ENCODE results near the gene MPV17.
"Not testable (repeated sequence)": the region's sequence is repeated elsewhere in the genome, so short reads cannot be mapped to it uniquely, and the experiment has no call there.

Gene MPV17

DNA sequence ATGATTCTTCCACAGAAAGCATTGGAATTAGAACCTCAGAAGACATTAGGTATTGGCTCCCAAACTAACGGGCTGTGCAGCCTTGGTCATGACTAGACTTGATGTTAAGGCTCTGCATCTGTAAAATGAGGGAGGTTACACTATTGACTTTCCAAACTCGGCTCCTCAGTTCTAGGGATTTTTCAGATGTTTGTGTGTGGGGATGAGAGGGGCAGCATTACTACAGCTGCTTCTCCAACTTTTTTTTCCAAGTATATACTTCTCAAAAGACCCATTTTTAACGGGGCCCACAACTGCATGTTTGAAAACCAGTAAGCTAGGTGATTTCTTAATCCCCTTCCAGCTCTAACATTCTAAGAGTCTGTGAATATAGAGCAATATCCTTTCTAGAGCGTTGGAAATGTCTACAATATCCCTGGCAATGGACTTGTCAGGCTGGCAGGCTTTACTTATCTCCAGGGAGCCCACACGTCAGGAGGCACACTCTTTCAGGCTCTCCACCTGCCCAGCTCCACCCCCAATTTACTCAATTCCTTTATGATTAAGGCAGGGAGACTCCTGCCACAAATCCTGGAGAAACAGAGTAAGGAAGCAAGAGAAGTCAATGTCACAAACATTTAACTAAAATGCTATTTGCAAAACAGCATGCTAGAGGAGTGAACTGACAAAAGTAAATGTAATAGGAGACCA lies 844 bp upstream of the MPV17 start:
- in situ Hi-C loops (cut with MboI; ENCODE audit: low sequenced_read_pairs) = no loop called here

DNA sequence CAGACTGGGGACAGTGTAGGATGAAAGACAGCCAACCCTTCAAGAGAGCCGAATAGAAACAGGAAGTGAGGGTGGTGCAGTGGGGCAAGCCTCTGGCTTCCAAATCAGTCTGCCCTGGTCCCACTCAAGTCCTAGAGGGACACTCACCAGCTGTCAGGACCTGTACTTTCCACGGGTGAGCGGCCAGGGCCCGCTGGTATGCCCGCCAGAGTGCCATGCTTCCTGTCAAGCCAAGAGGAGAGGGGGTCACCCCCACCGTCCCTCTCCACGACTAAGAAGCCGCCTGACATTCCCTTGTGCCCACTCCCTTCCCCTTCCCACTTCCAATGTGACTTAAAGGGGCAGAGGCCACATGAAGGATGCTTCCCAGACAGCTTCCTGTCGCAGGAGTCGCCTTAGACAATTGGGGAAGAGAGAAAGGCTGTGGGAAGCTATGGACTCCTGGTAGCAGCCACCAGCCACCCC lies 564 bp downstream of the MPV17 start:
- in situ Hi-C loops (cut with MboI; ENCODE audit: low sequenced_read_pairs) = no loop called here

DNA sequence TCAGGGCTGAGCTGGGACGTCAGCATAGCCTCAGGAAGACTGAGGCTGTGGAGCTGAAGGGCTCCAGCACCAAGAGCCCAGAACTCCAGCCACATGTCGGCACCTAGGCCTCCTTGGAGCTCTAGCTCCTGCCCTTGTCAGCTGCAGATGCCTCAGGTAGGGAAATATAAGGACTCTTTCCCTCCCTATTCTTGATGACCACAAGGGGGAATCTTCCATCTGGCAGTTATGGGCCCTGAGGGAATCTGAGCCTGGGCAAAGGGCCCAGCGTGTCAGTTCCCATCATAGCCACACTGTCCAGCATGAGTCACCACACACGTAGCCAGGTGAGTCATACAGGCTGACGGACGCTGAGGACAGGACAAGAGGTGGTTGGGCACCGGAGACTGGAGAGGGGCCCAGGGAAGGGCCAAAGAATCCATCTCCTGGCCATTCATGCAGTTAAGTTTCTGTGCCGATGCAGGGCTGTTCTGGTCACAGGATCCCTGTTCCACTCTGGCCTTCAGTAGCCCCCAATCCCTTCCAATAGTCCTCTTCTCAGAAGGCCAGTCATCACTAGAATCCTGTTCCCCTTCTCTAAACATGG lies 1.8 kb downstream of the MPV17 start:
- in situ Hi-C loops (cut with MboI; ENCODE audit: low sequenced_read_pairs) = no loop called here

- in situ Hi-C loops (cut with MboI; ENCODE audit: low sequenced_read_pairs) = not testable (repeated sequence)
Measured at GRCh38 chr2:27319839-27320238, 3.1 kb downstream of the MPV17 start.

- in situ Hi-C loops (cut with MboI; ENCODE audit: low sequenced_read_pairs) = no loop called here
Measured at GRCh38 chr2:27316655-27317412, 6.1 kb downstream of the MPV17 start.

DNA sequence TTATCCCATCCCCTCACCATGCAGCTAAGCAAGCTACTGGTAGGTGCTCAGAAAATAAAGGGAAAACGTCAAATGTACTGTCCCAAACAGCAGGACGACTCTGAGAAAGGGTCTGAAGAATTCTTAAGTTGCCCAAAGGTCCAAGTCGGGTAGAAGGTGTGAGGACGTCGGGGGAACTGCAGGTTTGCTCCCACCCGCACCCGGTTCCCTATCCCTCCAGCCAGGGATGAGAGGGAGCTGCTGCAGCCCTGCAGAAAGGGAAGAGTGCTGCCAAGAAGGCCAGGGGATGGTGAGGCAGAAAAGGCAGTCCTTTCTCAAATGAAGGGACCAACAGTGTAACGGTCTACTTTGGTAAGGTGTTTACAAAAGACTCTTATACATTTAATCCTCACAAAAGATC lies 7.8 kb downstream of the MPV17 start:
- in situ Hi-C loops (cut with MboI; ENCODE audit: low sequenced_read_pairs) = no loop called here

GRCh38 chr2:27314709-27315108 lies 8.2 kb downstream of the MPV17 start:
- in situ Hi-C loops (cut with MboI; ENCODE audit: low sequenced_read_pairs) = no loop called here

DNA sequence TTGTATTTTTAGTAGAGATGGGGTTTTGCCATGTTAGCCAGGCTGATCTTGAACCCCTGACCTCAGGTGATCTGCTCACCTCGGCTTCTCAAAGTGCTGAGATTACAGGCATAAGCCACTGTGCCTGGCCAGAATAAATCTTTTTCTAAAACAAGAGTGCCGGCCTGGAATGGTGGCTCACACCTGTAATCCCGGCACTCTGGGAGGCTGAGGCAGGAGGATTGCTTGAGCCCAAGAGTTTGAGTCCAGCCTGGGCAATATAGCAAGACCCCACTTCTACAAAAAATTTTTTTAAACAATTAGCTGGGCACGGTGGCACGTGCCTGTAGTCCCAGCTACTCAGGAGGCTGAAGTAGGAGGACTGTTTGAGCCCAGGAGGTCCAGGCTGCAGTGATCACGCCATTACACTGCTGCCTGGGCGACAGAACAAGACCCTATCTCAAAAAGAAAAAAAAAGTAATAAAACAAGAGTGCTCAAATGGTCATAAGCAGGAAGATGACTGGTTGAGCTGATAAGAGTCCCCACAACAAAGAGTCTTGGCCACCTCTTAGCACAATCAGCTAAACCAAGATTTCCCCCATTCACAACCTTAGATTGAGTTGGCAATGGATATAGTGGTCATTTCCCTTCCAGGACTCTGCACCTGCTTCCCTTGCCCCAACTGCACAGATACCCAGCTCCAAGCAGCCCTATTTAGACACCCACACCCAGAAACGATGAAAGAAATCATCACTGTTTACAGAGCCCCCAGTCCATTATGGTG lies 8.8 kb downstream of the MPV17 start:
- in situ Hi-C loops (cut with MboI; ENCODE audit: low sequenced_read_pairs) = no loop called here

- in situ Hi-C loops (cut with MboI; ENCODE audit: low sequenced_read_pairs) = no loop called here
Measured at GRCh38 chr2:27312152-27312551, 10.7 kb downstream of the MPV17 start.

- in situ Hi-C loops (cut with MboI; ENCODE audit: low sequenced_read_pairs) = no loop called here
Measured at GRCh38 chr2:27309651-27310050, 13.2 kb downstream of the MPV17 start.

DNA sequence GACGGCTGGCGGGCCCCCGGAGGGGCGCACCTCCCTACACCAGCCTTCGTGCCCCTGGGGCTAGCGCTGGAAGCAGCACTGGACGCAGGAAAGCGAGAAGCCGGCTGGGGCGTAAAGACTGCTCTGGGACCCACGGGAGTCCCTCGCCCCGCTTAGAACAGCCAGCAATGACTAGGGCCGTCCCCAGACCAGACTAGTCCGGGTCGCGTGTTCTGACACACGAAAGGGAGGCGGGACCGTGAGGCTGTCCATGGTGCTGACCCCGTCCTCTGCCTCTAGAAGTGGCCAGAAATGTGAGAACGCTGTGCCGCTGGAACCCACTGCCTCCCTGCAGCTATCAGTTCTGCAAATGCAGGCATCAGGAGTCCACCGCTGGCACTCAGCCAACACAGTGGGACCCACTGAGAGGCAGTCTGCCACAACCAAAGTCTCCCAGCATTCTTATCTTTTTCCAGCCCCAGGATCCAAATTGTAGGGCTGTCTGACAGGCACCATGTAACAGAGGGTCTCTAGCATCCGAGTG lies 14.5 kb downstream of the MPV17 start, which contains the start of gene UCN:
TSS of gene UCN (minus strand) at position 87 of the 523 bp plus-strand sequence. CDS start 550 bp downstream, outside the sequence.
- in situ Hi-C loops (cut with MboI; ENCODE audit: low sequenced_read_pairs) = no loop called here

DNA sequence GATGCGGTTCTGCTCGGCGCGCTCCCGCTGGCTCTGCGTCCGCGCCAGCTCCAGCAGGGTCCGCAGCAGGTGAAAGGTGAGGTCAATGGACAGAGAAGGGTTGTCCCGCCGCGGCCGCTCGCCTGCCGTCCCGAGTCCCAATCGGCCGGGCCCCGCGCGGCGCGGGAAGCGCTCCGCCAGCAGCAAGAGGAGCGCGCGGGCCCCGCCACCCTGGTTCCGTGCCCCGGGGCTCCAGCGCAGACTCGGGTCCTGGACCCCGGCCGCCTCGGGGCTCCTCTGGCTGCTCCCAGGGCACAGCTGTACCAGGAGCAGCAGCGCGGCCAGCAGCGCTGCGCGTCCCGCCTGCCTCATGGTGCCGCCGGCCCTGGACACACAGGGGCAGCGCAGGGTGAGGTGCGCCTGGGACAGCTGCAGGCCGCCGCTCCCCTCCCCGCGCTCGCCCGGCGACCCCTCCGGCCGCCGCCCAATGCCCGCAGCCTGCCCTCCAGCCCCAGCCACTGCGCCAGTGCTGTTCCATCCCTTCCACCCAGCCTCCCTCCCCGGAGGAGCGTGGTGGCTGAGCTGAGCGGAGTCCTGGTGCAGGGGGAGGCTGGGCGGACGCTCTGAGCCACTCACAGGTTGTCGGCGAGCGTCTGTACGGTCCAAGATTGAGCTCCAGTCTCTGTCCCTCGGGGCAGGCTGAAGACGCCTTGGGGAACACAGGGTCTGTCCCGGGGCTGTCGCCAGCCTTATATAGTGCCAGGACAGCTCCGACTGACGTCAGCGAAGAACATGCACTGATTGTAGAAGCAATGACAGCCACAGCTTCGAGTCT lies 15.1 kb downstream of the MPV17 start:
- in situ Hi-C loops (cut with MboI; ENCODE audit: low sequenced_read_pairs) = no loop called here

GRCh38 chr2:27307287-27307544 lies 15.7 kb downstream of the MPV17 start:
- in situ Hi-C loops (cut with MboI; ENCODE audit: low sequenced_read_pairs) = no loop called here

DNA sequence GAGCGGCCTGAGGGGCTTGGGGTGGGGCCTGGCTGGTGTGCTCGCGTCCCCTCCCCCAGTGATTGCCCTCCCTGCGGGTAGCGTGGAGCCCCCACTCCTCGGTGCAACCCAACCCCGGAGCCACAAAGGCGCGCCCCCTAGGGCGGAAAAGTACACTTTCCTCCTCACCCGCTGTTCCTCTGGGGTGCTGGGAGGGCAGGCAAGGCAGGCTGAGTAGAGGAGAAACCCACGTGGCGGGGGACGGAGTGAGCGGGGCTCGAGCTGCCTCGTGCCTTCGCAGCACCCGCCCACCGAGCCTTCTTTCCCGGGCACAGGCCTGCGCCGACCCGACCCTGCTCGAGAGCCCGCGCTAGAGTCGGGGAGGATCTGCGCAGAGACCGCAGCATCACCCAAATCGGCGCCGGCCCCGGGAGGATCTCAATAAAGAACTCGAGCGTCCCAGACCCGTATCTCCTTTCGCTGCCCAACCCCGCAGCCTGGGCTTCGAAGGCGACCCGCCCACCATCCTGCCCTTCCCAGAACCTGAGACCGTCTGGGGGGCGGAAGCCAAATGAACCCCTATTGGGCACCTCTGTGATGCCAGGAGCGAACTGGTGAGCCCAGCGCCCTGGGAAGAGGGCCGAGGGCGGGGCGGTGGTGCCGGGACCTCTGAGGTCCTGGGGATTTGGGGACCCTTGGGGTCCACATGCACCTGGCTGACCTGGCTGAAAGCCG lies 16.2 kb downstream of the MPV17 start:
- in situ Hi-C loops (cut with MboI; ENCODE audit: low sequenced_read_pairs) = no loop called here

DNA sequence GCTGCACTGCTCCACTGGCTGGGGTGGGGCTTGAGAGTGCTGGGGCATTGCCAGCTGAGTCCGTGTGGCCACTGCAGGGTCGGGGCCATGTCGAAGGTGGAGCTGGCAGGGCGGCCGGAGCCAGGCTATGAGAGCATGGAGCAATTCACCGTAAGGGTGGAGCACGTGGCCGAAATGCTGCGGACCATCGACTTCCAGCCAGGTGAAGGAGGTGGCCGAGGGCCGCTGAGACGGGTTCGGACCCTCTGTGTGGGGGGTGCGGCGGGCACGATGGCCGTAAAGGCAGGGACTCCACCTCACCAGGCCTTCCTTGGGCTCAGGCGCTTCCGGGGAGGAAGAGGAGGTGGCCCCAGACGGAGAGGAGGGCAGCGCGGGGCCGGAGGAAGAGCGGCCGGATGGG lies 16.8 kb downstream of the MPV17 start:
- in situ Hi-C loops (cut with MboI; ENCODE audit: low sequenced_read_pairs) = no loop called here

- in situ Hi-C loops (cut with MboI; ENCODE audit: low sequenced_read_pairs) = no loop called here
Measured at GRCh38 chr2:27305516-27305915, 17.4 kb downstream of the MPV17 start.

GRCh38 chr2:27304488-27305240 lies 18.2 kb downstream of the MPV17 start:
- in situ Hi-C loops (cut with MboI; ENCODE audit: low sequenced_read_pairs) = no loop called here

GRCh38 chr2:27303093-27304025 lies 19.5 kb downstream of the MPV17 start:
- in situ Hi-C loops (cut with MboI; ENCODE audit: low sequenced_read_pairs) = no loop called here

Measured in HL-60/S4 treated with retinoic acid at 250 ng/mL for 4 days and 3 days (cell line).